HG03432 (cell line): ENCODE measurements around the gene SPACA4.

Source experiments
- ATAC-seq: cut with Tn5 transposase; IDR thresholded peaks from one replicate; pipeline ENCODE4 v1.9.1; 2021; ENCODE audit warnings: mild to moderate bottlenecking, moderate library complexity; ENCODE audit not compliant: unreplicated experiment

The SPACA4 gene

DNA sequence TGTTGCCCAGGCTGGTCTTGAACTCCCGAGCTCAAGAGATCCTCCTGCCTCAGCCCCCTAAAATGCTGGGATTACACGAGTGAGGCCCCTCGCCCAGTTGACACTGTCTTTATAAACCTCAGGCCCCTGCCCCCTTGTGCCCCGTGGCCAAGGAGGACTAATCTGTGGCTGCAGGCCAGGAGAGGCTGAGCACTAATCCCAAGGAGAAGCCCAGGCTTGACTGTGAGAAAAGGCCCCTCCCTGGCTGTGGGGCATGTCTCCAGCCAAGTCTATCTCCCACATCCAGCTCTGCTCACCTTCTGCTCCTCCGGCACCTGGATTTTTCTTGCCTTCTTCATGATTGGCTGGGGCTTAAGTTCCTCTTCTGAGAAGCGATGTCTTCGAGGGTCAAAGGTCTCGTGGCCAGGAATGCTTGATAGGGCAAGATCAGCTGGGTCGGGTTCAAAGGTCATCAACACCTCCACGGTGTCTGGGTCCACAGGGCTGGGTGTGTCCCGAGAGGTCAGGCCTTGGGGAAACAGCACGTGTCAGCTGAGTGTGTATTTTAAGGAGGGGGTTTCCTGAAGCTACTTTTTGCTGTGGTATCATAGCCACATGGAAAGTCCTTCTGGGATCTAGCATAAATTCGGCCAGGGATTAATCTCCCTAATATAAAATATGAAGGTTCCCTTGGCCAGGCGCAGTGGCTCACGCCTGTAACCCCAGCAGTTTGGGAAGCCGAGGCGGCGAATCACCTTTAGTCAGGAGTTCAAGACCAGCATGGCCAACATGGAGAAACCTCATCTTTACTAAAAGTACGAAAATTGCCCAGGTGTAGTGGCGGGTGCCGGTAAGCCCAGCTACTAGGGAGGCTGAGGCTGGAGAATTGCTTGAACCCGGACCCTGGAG is 26.9 kb downstream of the SPACA4 start:
- no peak for ATAC-seq

DNA sequence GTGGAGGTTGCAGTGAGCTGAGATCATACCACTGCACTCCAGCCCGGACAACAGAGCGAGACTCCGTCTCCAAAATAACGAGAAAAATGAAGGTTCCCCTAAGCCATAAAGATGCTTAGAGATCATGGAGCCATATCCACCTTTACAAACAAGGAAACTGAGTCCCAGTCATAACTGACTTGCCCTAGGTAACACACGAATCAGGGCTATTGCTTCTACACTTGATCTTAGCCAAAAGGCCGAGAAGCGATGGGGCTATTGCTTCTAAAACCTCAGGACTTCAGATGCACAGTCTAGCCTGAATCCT is 27.4 kb downstream of the SPACA4 start:
- ATAC-seq, result no peak

DNA sequence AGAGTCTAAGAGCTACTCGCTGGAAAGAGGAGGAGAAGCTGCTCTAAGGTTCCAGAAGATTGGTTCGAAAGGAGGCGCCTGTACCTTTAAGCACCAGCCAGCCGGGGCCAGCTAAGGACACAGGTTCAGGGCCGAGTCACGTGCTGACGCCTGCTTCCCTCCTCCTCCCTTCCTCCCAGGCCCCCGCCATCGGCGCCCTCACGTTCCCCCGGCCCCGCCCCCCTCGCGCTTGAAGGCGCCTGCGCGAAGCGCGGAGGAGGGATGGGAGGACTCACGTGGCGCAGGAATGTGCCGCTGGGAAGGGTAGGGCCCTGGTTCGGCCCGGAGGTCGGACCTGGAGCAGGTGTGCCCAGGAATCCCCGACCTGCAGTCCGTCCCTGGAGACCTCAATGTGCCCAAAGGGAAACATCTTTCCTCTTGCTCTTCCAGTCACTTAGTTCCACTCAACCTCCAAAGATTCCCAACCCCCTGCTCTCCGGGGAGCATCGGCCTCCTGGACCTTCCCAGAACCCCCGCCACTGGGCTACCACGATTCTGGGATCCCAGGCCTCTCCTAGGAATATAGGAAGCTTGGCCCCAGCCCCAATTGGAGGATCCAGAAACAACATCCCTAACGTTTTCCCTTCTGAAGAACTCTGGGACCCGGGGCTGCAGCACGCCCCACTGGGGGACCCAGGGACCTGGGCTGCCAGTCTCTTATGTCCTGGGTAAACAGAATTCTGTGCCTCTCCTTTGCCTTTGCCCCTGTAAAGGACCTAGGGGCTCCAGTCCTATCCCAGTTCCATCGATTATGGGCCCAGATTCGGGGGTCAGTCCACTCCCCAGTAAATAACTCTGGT is 28.1 kb downstream of the SPACA4 start:
- peak; percentile 28 for ATAC-seq

DNA sequence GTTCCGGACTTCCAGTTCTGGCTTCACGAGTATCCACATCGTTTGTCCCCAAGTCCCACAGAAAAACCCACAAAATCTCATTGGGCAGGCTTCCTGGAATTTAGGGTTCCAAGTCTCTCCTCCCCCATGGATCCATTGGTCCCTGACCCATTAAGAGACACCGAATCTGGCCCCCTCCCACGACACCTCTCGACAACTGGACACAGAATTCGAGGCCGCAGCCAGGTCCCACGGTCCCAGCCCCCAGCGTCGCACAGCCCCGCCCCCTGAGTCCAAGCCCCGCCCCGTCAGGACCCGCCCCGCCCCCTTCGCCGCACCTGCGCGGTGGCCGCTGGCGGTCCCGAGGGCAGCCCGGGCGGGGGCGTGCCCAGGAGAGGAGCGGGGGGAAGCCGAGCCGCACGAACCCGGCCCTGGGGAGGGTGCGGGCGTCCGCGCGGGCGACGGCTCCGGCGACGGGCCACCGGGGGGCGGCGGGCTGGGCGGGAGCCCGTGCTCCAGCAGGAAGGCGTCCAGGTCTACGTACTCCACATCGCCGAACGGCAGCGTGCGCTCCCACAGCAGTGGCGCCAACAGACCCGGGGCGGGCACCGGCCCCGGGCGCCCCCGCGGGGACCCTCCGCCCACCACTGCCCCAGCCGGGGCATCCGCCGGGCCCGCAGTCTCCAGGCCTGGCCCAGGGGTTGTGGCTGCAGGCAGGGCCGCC is 28.9 kb downstream of the SPACA4 start:
- ATAC-seq, result no peak

DNA sequence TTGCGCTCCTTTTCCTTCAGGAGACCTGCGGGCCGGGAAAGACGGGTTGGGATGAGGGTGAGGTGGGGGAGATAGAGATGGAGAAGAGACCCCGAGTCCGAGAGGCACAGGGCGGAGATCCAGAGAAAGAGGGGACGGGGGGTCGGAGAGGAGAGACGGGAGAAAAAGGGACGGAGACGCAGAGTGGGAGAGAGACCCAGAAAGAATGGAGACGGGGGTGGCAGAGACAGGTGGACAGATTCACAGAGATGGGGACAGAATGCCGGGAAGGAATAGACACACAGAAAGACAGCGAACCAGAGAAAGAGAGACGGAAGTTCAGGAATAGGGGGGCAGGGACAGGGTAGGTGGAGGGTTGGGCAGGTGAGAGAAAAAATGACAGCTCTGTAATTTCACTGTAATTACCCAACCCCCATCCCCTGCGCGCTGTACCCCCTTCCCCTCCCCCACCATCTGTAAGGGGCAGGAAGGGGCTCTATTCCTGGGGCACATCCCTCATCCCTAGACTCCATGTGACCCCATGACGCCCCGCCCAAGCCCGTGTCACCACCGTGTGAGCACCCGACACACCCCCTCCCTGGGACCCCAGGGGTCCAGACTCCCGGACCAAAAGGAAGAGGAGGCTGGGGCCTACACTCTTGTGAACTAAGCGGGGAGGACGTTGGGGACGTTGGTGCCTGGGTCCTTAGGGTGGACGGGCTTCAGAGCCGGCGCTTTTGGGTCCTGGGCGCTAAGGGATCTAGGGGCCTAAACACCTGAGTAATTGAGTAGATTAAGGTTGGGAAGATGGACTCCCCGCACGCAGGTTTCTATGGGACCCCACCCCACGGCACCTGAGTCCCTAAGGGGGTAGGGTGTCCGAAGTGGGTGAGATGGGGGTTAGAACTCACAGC is 29.7 kb downstream of the SPACA4 start:
- ATAC-seq, result no peak

DNA sequence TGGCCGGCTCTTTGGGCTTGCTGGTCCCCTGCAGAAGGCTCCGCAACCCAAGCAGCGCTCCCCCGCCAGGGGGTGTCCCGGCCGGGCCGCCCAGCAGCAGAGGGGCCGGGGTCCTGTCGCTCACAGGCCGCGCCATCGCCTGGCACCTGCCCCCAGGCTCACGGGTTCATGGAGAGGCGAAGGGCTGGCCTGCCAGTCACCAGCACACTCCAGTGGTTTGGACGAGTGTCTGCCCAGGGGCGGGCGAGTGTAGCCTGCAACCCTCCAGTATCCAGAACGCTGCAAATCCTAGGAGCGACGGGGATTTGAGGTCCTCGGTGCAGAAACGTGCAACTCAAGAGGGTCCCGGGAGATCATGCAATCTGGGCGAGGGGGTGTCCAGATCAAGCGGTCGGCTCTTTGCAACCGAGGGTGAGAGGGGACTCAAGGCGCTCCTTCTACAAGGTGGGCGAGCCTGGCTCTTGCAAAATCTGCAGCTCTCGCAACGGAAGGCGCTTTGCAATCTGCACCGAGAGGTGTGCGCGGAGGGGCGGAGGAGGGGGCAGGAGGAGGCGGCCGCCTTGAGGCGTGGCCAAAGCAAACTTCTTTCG is 30.4 kb downstream of the SPACA4 start, which contains the start of gene DBP:
Gene DBP, minus strand, starts transcription at position 521 of the 590 bp plus-strand sequence. Its CDS starts 385 bp downstream, at position 136.
- ATAC-seq, result peak; percentile 0

DNA sequence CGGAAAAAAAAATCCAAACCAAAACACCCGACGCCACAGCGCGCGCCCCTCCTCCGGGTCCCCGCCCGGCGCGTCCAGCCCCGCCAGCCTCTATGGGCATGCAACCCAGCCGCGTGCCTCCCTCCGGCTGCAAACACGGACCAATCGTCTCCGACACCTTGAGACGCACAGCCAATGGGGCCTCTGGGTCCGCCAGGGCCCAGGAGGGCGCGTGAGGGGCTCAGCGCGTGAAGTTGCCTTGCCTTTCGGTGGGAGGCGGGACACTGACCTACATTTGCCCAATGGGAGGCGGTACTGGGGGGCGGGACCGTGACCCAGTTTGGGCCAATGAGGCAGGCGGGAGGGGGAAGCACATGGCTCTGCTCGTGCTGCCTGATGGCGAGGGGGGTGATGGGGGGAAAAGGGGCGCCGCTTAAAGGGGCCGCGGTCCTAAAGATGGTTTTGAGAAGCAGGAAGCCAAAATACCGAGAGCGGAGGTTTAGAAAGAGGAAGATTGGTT is 31.0 kb downstream of the SPACA4 start:
- peak; percentile 75 for ATAC-seq

DNA sequence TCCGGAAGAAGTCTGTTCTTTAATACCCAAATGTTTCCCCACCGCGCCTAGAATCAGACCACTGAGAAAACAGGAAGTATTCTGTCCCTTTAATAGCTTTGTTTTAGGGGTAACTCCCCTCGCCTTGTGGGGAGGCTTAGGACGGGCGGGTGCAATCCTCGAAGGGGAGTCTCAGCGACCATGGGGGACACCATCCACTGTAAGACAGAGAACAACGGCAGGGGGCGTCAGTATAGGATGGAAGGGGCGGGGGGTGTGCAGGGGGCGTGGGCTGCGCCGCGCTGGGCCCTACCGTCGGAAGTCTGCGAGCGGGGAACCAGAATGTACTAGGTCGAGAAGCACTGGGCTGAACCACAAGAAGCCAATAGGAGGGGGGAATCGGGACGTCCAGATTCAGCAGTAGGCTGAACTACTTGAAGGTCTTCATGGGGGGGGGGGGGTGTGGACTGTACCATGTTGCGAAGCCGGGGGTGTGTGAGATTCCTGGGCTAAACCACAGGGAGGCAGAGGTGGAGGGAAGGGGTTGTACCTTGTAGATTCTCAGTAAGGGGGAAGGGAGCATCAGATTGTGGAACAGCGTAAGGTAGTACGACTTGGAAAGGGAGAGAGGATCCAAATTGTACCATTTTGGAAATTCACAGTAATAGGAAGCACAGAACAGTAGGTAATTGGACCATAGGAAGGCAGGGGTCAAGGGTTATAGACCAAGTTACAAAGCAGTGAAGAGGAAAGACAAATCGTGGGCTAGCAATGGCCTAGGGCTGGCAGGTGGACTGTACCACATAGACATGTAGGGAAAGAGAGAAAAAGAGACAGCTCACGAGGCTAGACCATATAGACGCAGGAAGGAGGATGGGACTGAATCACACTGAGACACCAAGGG is 31.6 kb downstream of the SPACA4 start:
- peak; percentile 13 for ATAC-seq

DNA sequence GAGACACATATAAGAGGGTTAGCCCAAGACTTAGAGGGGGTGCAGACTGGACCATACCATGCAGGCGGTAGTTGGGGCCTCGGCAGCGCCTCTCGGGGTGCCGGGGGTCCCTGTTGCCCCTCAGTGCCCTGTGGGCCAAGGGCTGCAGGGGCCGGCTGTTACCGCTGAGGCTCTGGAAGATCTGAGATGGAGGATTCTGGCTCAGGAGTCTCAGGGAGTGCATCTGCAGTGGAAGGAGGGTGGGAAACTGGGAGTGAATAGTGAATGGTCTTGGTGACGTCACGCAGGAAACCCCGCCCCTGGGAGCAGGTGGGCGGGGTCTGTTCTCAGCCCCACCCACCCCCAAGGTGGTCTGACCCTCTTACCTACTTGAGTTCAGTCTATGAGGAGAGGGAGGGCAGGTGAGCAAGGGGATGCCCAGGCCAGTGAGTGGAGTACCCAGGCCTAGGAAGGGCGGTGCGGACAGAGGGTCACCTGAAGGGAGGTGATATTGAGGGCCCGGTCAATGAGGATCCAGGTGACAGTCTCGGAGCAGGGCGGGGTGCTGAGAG is 32.4 kb downstream of the SPACA4 start:
- ATAC-seq, result no peak

DNA sequence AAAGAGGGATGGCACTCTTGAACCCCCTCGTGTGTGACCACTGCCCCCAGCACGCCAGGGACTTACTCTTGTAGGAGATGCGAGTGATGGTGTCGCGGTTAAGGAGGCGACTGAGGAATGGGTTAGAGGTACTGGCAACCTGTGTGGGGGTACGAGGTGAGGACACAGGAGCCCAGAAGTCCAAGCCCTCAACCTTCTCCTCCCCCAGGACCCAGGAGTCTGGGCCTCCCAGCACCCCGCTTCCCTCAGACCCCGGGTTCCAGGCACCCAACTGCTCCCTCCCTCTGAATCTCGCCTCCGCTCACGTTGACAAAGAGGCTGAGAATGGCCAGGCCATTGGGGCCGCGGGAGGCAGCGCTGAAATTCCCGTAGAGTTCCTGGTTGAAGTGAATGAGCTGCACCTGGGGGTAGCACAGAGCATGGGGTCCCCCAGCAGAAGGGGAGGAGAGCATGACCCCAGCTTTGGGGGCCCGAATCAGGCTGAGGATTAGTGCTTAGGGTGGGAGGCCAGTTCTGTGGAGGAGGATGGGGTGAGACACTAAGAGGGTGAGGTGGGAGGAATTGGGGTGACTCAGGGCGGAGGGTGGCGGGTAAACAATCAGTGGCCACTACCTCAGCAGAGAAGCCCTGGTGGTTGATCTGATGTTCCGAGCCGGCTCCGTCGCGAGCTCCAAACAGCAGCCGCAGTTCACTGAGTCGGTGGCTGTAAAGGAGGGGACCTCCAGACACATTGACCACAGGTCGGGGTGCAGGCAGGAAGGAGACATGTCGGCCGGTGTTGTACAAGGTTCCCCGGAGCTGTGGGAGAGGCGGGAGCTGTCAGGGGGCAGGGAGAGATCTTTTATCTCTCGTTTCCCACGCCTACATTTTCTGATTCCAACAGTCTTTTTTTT is 33.2 kb downstream of the SPACA4 start:
- no peak for ATAC-seq

DNA sequence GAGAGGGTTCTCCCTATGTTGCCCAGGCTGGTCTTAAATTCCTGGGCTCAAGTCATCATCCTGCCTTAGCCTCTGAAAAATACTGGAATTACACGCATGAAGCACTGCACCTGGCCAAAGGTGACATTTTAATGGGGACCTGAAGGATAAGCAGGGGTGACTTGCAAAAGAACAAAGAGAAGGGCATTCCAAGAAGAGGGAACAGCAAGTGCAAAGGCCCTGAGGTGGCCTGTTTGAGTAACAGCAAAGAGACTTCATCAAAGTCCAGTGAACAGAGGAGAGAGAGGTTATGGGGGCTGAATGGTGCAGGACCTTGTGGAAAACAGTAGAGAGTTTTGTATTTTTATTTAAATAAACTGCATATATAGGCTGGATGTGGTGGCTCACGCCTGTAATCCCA is 35.3 kb downstream of the SPACA4 start:
- no peak for ATAC-seq

DNA sequence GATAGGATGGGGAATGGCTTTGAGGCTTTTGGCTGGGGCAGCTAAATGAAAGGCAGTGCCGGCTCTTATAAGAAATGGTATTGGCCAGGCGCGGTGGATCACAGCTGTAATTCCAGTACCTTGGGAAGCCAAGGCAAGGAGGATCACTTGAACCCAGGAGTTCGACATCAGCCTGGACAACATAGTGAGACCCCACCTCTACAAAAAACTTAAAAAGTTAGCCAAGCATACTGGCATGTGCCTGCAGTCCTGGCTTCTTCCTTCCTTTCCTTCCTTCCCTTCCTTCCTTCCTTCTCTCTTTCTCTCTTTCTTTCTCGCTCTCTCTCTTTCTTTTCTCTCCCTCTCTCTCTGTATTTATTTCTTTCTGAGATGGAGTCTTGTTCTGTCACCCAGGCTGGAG is 36.3 kb downstream of the SPACA4 start:
- ATAC-seq, result no peak

DNA sequence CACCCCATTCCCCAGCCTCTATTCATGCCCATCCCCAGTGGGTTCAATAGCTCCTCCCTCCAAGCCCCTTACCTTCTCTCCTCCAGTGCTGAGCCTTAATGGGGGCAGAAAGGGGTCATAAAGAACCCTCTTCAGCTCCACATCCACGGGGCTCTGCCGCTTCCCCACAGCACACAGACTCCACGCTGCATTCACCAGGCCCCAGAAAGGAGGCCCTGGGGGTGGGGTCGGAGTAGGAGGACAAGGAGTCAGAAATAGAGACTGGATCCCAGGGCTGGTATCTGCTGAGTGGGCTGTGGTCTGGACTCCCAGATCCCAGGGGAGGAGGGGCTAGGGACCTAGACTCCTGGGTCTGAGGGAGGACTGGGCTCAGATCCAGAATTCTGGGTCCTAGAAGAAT is 37.8 kb downstream of the SPACA4 start:
- no peak for ATAC-seq

DNA sequence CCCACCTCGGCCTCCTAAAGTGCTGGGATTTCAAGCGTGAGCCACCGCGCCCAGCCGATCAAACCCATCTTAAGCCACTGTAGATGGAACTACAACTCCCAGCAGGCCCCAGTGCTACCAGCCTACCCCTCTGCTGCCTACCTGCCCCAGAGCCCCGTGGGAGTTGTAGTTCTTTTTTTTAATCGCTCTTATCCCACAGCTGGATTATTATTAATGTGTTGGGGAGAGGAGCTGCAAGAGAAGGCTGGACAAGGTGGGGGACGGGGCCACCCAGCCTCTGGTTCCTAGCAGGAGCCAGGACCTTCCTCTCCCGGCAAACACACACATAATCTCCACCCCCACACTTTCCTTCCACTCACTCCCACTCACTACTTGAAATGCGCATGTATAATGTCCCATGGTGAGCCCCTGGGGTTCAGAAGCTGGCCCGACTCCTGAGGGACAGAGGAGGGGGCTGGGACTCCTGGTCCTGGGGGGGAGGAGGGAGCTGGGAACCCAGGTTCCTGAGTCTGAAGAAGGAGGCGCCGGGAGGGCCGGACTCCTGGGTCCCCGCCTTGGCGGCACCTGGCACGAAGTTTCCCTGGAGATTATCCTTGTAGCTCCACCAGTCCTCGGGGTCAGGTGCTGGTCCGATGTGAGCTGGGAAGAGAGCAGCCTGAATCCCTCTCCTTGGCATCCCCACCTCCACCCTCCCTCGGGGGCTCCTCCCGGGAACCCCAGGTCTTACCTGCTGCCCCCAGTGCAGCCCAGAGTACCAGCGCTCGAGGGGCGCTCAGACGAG is 38.5 kb downstream of the SPACA4 start:
- ATAC-seq, result no peak

DNA sequence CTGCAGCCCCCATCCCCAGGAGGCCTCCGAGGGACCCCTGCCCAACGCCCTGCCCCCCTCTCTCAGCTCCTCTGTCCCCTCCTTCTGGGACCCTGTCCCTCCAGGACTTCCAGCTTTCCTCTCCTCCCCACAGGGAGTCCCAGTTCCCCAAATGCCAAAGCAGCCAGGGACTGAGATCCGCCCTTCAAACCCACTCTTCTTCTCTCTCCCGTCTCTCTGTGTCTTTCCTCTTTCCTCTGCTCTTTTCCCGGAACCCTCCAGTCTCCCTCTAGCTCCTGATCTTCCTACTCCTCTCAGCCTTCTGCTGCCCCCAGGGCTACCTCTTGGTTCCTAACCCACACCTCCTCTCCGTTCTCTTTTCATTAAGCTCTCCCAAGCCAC is 39.1 kb downstream of the SPACA4 start:
- ATAC-seq, result no peak

DNA sequence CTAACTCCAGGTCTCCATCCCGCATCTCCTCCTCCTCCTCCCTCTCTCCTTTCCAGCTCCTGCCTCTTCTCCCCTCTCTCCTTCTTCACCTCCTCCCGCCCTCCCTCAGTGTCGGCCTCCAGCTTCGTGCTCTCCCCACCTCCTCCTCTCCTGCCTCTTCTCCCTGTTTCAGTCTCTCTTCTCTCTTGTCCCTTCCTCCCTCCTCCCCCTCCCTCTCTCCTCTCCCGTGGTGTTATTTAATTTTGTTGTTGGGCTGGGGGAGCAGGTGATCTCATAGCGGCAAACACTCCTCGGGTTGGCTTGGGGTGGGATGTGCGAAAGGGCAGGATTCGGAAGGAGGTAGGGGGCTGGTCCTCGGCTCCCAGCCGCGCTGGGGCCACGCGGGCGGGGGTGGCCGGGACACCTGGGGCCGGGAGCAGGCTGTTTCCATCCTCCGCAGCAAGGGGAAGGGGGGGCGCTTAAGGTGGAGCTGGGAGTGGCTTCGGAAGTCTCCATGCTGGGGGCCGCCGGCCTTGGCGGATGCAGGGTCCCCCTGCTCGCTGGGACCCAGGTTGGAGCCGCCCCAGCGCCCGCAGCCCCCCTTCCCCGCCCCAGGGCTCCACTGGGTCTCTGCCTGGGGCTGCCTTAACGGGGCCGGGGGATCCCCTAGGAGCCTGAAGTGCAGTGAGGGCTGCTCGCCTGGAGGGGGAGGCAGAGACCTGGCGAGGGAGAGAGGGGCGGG is 39.6 kb downstream of the SPACA4 start, which contains the start of gene CA11:
Gene CA11, minus strand, starts transcription at position 187 of the 721 bp plus-strand sequence. CDS start 555 bp downstream, outside the sequence.
- peak; percentile 72 for ATAC-seq
